ENCODE data around the gene LYST.

DNA sequence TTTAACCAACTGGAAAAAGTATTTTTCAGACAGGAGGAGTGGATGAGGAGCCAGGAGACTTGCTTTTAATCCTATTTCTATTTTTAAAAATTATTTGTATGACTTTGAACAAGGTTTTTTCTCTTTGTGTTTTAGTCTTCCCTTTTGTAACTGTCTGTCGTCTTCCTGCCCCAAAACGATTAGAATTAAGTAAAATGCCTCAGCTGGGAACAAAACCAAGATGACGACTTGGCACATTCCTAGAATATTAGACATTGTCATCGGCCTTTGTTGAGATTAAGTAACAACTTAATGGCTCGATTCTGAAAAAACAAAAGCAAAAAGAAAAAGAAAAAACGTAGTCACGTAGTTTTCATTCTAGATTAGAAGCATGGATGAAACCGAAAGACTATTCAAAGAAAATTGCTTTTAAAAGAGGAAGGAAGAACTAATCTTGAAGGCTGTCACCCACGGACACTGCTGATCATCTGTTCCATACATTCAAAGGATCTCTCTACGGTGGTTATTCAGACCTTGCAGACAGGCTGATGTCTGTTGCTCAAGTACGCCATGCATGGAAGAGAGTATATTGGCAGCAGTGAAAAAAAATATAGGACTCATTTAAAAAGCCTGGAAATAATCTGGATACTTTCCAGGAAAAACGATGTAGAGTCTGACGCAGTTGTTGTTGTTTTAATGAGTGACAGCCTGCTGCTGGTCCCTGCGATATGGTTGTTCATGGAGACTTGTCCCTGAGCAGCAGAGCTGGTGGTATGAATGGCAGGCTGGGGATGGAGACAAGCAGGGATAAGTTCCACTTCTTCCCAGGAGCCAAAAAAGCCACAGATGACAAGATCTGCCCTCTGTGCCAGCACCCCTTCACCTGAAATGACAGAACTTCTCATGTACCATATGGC is 234.0 kb downstream of the LYST start:
- no peak for TF ChIP-seq POLR2AphosphoS5 (IDR thresholded peaks at IDR 0.05; ENCODE audit: insufficient read depth, low read depth, low read length)
- no peak for TF ChIP-seq POLR2A (IDR thresholded peaks at IDR 0.05; ENCODE audit: low read depth, low read length)
- TF ChIP-seq, protein P1, sequence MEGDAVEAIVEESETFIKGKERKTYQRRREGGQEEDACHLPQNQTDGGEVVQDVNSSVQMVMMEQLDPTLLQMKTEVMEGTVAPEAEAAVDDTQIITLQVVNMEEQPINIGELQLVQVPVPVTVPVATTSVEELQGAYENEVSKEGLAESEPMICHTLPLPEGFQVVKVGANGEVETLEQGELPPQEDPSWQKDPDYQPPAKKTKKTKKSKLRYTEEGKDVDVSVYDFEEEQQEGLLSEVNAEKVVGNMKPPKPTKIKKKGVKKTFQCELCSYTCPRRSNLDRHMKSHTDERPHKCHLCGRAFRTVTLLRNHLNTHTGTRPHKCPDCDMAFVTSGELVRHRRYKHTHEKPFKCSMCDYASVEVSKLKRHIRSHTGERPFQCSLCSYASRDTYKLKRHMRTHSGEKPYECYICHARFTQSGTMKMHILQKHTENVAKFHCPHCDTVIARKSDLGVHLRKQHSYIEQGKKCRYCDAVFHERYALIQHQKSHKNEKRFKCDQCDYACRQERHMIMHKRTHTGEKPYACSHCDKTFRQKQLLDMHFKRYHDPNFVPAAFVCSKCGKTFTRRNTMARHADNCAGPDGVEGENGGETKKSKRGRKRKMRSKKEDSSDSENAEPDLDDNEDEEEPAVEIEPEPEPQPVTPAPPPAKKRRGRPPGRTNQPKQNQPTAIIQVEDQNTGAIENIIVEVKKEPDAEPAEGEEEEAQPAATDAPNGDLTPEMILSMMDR (IDR thresholded peaks at IDR 0.05; ENCODE audit: extremely low read depth in 1 of 2, insufficient read depth in 1 of 2, low read depth in 1 of 2, low read length in 2 of 2): no peak
- TF ChIP-seq EZH2 (IDR thresholded peaks at IDR 0.05; ENCODE audit: borderline replicate concordance, low read depth, low read length, severe bottlenecking): no peak
- TF ChIP-seq GATA2 (IDR thresholded peaks at IDR 0.05; ENCODE audit: insufficient read depth, insufficient read length, low read depth, low read length): no peak
- no peak for TF ChIP-seq JUN (IDR thresholded peaks at IDR 0.05; ENCODE audit: borderline replicate concordance, insufficient read depth, insufficient read length, low read depth)
